Activated CD4-positive, alpha-beta T cell treated with anti-CD3 and anti-CD28 coated beads, Interleukin-10, Interleukin-2, amounts not matched to agents 100 ng/mL and 50 ng/mL, durations not matched to agents 16 hours and 8 hours (primary cell): ENCODE results near the gene MRPL54.
"Not testable (repeated sequence)": the region's sequence is repeated elsewhere in the genome, so short reads cannot be mapped to it uniquely, and the experiment has no call there.

Experiments used
- DNase-seq: peaks from one replicate; pipeline ENCODE4 v3.0.0-alpha.2; 2020

Gene MRPL54

GRCh38 chr19:3813473-3814392 is 51.3 kb downstream of the MRPL54 start:
- no peak for DNase-seq

GRCh38 chr19:3814648-3815047 is 52.2 kb downstream of the MRPL54 start:
- no peak for DNase-seq

GRCh38 chr19:3816148-3816547 is 53.7 kb downstream of the MRPL54 start:
- not testable (repeated sequence) for DNase-seq

GRCh38 chr19:3816566-3817218 is 54.2 kb downstream of the MRPL54 start:
- no peak for DNase-seq
